A673 (cell line): ENCODE measurements around the gene NAV2. TPM values are rescaled to one million over a fixed set of nuclear protein-coding genes. Genes with fewer than 3 reads are reported as not detected.

Experiments
- BruUV-seq: library from RNA; stranded (reverse); fragments of 400-500 nt; replicated peaks from 2 replicates; lab custom pipeline; 2021; lab: Mats Ljungman, UMichigan
- CTCF ChIA-PET: fragments of 300-600 bp; sonication (Branson Sonifier 250); formaldehyde crosslinking; loops from one replicate; lab custom pipeline; 2022; ENCODE audit warnings: antibody characterized with exemption; lab: Charles Lee
- POLR2A ChIA-PET: fragments of 300-600 bp; sonication (Branson Sonifier 250); formaldehyde crosslinking; loops from one replicate; lab custom pipeline; 2022; ENCODE audit warnings: antibody characterized with exemption; ENCODE audit not compliant: low non-redundant PET; lab: Charles Lee
- DNase-seq: peaks from one replicate; pipeline ENCODE4 v3.0.0-alpha.2; 2015; ENCODE audit warnings: low spot score
- H3K27ac ChIP-seq: fragments of 200-600 bp; sonication (generic); 2 replicates; pipeline ENCODE4 v1.5.1; 2016; ENCODE audit warnings: mixed run types, low read depth, mild to moderate bottlenecking, mixed read lengths, antibody characterized with exemption, low read length; ENCODE audit not compliant: poor library complexity, severe bottlenecking
- H3K27me3 ChIP-seq: fragments of 200-600 bp; sonication (generic); replicated peaks from 2 replicates; pipeline ENCODE4 v1.6.1; 2017; ENCODE audit warnings: mixed run types, low read depth, mild to moderate bottlenecking, mixed read lengths, antibody characterized with exemption, low read length; ENCODE audit not compliant: insufficient read depth, poor library complexity
- H3K36me3 ChIP-seq: fragments of 200-600 bp; sonication (generic); 2 replicates; pipeline ENCODE4 v1.6.1; 2016; ENCODE audit warnings: mixed run types, mild to moderate bottlenecking, mixed read lengths, antibody characterized with exemption, low read length; ENCODE audit not compliant: insufficient read depth, poor library complexity, severe bottlenecking
- H3K4me1 ChIP-seq: fragments of 200-600 bp; sonication (generic); 2 replicates; pipeline ENCODE4 v1.6.1; 2017; ENCODE audit warnings: mixed run types, mild to moderate bottlenecking, mixed read lengths, antibody characterized with exemption, low read length; ENCODE audit not compliant: insufficient read depth, poor library complexity, severe bottlenecking
- H3K4me3 ChIP-seq: fragments of 200-600 bp; sonication (generic); 2 replicates; pipeline ENCODE4 v1.5.1; 2016; ENCODE audit warnings: low read depth, mixed run types, mild to moderate bottlenecking, mixed read lengths, low read length; ENCODE audit not compliant: poor library complexity, severe bottlenecking
- H3K9me3 ChIP-seq: fragments of 200-600 bp; sonication (generic); 2 replicates; pipeline ENCODE4 v1.6.1; 2016; ENCODE audit warnings: mixed run types, low read depth, mild to moderate bottlenecking, mixed read lengths, antibody characterized with exemption, low read length; ENCODE audit not compliant: poor library complexity, severe bottlenecking
- CTCF ChIP-seq: fragments of 300-800, 200-600 bp; sonication (generic); conservative IDR thresholded peaks from 2 replicates; pipeline ENCODE4 v1.5.1; 2017; ENCODE audit warnings: low read depth, mild to moderate bottlenecking, antibody characterized with exemption, low read length, moderate library complexity, mixed read lengths
- EZH2 ChIP-seq: fragments of 200-600 bp; sonication (generic); IDR thresholded peaks from 2 replicates; pipeline ENCODE4 v1.6.1; 2017; ENCODE audit warnings: borderline replicate concordance, low read depth, mild to moderate bottlenecking, mixed read lengths, antibody characterized with exemption, low read length; ENCODE audit not compliant: poor library complexity, severe bottlenecking
- intact Hi-C: fragments of 100-400 bp; cut with micrococcal nuclease; formaldehyde crosslinking; loops from one replicate; pipeline ENCODE4 v1.10.0; 2022; ENCODE audit not compliant: unreplicated experiment
- total RNA-seq: library from RNA; stranded (reverse); gene quantifications from 2 replicates; pipeline ENCODE4 v1.2.3, GENCODE V29; 2021

Gene NAV2
- total RNA-seq, 1 experiment from 2014 or later, result not detected

GRCh38 chr11:19845626-19846025 lies 133.0 kb downstream of the NAV2 start:
- Histone ChIP-seq H3K4me3 (no peak overlapping the region), H3K4me1 (no peaks in the 10 kb centered on the region), H3K9me3 (no peaks in the 10 kb centered on the region), H3K36me3 (no peaks in the 10 kb centered on the region), H3K27ac (no peak overlapping the region), H3K27me3 (no peaks in the 10 kb centered on the region)
- no peak for DNase-seq
- POLR2A ChIA-PET, result no interaction called here
- intact Hi-C loops, result no loop called here
- CTCF ChIA-PET, result no interaction called here
- TF ChIP-seq EZH2, result no peak
- no peak for TF ChIP-seq CTCF
- BruUV-seq, result no TSS peak

GRCh38 chr11:19846654-19847305 lies 134.1 kb downstream of the NAV2 start:
- CTCF ChIA-PET, result no interaction called here
- intact Hi-C loops, result no loop called here

DNA sequence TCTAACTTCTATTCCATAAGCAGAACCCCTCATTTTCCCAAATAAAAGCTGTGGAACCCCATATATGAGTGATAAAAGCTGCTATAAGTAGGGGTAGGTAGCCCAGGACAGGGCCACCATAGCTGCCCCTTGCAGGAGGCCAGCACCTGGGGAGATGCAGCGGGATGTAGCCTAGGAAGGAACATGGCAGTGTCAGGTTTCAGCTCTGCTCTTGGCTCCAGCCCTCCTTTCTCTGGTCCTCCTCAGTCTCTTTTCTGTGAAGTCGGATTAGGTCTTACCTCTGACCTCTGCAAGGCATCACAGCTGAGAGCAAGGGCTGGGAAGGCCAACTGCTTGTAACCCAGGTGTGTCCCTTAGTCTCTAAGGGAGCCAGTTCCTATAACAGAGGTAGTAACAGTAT lies 135.6 kb downstream of the NAV2 start:
- H3K4me3 ChIP-seq, result no peak overlapping the region
- no peak for DNase-seq
- H3K36me3 ChIP-seq, result no peaks in the 10 kb centered on the region
- H3K27ac ChIP-seq, result no peak overlapping the region
- no peaks in the 10 kb centered on the region for H3K4me1 ChIP-seq
- no TSS peak for BruUV-seq
- H3K9me3 ChIP-seq, result no peaks in the 10 kb centered on the region
- TF ChIP-seq EZH2, result no peak
- TF ChIP-seq CTCF, result no peak
- intact Hi-C loops, result no loop called here
- CTCF ChIA-PET, result no interaction called here
- H3K27me3 ChIP-seq, result no peaks in the 10 kb centered on the region
- POLR2A ChIA-PET, result no interaction called here

More at GRCh38 chr11:19846654-19847305, 134.1 kb downstream of the NAV2 start:
- no peak for DNase-seq
- TF ChIP-seq CTCF (no peak), EZH2 (no peak)
- Histone ChIP-seq H3K36me3 (no peaks in the 10 kb centered on the region), H3K27me3 (no peaks in the 10 kb centered on the region), H3K4me1 (no peaks in the 10 kb centered on the region), H3K27ac (no peak overlapping the region), H3K9me3 (no peaks in the 10 kb centered on the region), H3K4me3 (no peak overlapping the region)
- POLR2A ChIA-PET, result no interaction called here
- no TSS peak for BruUV-seq
